Endothelial cell of hepatic sinusoid (primary cell): ENCODE measurements around the gene APOB.

Source experiments
- in situ Hi-C: cut with HindIII; loops from 2 replicates; pipeline ENCODE4 v1.10.0; 2017; ENCODE audit warnings: low sequenced_read_pairs

The APOB gene

DNA sequence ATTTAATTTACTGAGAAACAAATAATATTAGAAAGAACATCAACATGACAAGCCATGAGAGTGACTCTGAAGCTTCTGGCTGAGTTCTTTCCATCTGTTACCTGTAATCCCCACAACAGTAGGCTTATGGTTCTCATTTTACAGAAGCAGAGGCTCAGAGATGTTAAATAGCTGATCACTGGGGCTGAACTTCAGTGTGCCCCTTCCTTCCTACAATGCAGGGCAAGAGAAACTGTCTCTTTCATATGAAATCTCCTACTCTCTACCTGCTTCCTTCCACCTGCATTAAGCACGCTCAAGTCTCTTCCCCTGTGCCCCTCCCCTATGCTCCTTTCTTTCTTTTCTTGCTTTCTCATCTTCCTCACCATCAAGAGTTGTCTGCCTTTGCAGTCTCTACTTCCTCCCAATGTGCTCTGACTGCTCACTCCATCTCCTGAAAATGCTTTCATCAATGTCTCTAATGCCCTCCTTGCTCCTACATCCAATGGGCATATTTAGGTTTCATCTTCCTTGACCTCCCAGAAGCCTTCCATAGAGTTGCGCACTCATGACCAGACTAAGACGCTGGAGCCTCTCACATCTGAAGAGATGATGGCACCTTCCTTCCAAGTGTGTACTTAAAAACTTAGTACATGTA lies 23.7 kb downstream of the APOB start:
- in situ Hi-C loops: no loop called here

DNA sequence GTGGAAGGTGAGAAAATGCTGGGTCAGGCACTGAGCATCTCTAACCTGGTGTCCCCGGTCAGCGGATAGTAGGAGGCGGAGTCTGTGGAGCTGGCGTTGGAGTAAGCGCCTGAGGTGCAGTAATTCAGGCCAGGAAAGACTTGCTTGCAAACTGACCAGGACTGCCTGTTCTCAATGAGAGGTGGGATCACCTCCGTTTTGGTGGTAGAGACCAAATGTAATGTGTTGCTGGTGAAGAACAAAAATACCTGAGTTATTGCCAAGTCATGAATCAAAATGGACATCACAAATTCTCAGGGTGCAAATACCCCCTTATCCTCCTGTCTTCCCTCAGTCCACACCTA lies 24.2 kb downstream of the APOB start:
- in situ Hi-C loops: no loop called here

- in situ Hi-C loops: no loop called here
Observed at GRCh38 chr2:21019000-21019677, 24.7 kb downstream of the APOB start.

GRCh38 chr2:21018290-21018689 lies 25.6 kb downstream of the APOB start:
- in situ Hi-C loops: no loop called here

GRCh38 chr2:21017748-21018276 lies 26.1 kb downstream of the APOB start:
- in situ Hi-C loops: no loop called here

- in situ Hi-C loops: no loop called here
Observed at GRCh38 chr2:21015281-21015645, 28.6 kb downstream of the APOB start.

DNA sequence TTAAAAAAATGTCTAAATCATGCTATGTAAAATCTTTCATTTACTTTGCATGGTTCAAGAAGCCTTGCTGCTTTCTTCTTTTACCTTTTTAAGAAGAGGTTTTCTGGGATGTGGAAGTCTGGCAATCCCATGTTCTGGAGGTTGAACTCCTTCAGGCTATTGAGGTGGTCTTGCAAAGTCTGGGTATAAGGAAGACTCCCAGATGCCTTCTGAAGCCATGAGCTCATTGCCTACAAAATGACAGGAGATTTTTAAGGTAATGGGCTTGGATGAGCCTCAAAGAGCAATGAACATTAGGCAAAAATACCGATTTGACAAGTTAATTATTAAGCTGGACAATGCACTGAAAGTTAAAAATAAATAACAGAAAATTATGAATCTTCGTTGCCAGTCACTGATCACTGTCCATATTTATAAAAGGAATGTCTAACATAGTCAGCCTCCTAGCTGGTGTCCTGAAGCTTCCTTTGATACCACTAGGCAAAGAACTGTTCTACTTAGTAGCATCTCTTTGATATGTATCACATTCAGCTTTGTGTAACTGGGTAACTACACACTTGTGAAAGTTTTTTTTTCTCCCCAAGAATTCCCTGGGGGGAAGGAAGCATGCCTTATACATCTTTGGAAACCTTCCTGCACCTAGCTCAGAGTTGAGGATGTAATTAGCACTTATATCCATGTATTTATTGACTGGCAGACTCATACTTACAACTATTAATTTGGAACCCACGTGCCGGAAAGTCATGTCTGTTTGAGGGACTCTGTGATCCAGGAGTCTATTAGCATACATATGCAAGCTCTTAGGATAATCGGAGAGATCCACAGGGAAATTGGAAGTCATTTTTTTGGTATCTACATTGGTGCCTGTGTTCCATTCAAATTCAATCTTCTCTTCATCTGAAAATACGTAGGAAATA lies 29.3 kb downstream of the APOB start:
- in situ Hi-C loops: no loop called here

DNA sequence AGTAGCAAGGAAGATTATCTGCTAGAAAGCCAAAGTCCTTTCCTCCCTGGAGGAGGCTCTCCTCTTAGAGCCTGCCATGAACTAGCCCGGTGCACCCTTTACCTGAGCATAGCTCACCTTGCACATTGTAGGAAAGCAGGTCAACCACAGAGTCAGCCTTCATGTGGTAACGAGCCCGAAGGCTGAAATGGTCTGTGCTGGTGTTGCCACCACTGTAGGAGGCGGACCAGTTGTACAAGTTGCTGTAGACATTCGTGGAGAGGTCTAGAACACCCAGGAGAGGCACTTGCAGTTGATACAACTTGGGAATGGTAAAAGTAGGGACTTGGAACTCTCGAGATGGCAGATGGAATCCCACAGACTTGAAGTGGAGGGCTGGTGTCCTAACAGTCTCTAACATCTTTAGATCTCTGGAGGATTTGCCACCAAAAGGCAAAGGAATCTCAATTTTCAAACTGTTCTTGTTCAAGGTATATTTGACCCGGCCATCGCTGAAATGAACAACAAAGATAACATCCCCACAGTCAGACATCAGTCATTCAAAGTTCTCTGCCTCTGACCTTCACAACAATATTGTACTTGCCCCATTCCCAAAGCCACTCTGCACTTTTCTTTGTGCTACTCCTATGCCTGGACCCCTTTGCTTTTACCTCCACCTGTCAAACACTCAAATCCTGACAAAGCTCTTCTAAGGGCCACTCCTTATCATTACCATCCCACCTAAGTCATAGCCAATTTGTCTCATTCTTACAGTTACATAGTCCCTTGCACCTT lies 30.6 kb downstream of the APOB start:
- in situ Hi-C loops: no loop called here

GRCh38 chr2:21012557-21012937 lies 31.3 kb downstream of the APOB start:
- in situ Hi-C loops: no loop called here

GRCh38 chr2:21011876-21012556 lies 31.9 kb downstream of the APOB start:
- in situ Hi-C loops: no loop called here

DNA sequence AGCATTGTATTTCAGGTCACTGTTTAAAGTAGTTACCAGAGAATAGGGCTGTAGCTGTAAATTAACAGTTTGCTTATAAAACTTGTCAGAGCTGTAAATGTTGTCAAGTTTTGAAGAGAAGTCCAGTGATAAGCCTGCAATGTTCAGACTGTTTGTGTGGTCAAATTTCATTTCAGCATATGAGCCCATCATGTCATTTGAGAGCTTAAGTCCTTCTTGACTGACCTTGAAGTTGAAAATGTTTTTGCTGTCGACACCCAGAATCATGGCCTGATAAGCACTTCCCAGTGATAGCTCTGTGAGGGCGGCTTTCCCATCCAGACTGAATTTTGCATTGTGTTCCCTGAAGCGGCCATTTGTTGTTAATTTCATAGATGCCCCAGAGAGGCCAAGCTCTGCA lies 32.4 kb downstream of the APOB start:
- in situ Hi-C loops: no loop called here

DNA sequence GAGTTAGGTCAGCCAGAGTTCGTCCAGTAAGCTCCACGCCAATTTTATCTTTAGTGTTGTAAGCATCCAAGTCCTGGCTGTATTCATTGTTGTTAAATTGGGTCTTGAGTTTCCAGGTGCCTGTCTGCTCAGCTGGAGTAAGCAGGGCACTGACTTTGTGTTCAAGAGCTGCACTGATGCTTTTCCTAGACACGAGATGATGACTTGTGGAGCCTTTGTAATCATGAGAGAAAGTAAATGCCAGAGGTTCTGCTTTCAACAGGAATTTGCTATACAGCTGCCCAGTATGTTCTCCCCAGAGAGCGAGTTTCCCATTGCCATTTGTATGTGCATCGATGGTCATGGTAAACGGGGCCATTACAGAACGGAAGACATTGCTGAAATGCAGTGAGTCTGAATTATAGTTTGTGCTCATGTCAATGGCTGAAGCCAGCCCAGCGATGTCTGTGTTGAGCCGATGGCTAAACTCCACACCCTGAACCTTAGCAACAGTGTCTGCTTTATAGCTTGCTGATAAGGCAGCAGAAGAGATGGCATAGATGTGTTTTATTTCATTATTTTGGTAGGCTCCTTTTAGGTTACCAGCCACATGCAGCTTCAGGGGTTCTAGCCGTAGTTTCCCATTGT lies 32.9 kb downstream of the APOB start:
- in situ Hi-C loops: no loop called here

DNA sequence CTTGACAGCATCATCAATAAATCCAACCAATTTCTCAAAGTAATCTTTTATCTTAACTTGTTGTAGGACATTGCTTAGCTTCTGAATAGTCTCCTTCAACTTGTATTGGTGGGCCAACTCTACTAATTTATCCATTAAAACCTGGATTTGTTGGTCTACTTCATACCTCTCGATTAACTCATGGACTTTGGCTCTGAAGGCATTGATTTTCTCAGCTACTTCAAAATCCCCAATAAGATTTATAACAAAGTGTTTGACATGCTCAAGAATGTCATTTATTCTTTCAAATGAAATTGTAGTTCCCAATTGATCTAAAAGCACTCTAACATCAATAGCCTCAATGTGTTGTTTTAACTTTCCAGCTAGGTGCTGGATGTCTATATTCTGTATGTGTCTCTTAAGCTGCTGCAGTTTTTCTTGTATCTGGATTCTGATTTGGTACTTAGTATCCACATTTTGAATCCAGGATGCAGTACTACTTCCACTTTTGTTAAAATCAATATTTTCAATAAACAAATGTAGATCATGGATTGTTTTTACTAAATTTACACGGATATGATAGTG lies 34.1 kb downstream of the APOB start:
- in situ Hi-C loops: no loop called here

DNA sequence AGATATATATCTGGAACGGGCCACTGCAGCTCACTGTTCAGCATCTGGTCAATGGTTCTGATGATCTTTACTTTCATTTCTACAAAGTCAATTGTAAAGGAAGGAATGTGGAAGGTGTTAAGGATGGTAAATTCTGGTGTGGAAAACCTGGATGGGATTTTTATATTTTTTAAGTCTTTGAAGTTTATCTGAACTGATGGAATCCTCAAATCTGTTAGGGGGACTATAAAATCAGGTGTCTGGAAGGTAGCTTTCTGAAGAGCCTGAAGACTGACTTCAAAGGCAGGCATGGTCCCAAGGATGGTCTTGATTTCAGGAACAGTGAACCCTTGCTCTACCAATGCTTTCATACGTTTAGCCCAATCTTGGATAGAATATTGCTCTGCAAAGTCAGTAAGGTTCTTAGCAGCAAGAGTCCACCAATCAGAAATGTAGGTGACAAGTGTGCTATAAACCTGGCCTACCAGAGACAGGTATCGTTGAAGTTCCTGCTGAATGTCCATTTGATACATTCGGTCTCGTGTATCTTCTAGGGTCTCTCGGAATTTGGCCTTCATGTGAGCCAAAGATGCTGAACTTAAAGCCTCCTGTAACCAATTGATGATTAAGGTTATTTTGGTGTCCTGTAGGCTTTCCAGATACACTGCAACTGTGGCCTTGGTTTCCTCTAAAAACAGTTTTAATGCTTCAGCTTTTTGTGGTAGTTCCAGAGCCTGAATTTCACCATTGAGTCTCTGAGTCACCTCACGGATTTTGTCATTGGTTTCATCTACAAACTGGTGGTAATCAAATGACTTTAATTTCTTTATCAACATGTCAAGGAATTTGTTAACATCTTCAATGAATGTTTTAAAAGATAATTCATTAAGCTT lies 34.8 kb downstream of the APOB start:
- in situ Hi-C loops: no loop called here

DNA sequence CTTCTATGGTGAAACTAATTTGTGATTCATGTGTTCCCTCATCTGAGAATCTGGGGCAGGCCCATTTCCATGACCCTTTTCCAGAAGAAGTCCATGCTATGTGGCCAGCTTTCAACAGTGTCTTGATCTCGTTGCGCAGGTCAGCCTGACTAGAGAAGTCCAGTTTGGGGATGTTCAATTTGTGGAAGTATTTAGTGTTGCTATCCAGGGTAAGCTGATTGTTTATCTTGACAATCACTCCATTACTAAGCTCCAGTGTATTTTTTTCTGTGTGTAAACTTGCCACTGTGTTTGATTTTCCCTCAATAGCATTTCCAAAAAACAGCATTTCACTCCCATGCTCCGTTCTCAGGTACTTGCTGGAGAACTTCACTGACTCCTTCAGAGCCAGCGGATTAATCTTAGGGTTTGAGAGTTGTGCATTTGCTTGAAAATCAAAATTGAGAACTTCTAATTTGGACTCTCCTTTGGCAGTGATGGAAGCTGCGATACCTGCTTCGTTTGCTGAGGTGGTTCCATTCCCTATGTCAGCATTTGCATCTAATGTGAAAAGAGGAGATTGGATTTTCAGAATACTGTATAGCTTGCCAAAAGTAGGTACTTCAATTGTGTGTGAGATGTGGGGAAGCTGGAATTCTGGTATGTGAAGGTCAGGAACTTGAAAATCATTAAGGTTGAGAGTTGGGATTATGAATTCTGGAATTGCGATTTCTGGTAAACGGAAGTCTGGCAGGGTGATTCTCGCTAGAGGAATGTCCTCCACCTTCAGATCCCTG lies 35.7 kb downstream of the APOB start:
- in situ Hi-C loops: no loop called here

DNA sequence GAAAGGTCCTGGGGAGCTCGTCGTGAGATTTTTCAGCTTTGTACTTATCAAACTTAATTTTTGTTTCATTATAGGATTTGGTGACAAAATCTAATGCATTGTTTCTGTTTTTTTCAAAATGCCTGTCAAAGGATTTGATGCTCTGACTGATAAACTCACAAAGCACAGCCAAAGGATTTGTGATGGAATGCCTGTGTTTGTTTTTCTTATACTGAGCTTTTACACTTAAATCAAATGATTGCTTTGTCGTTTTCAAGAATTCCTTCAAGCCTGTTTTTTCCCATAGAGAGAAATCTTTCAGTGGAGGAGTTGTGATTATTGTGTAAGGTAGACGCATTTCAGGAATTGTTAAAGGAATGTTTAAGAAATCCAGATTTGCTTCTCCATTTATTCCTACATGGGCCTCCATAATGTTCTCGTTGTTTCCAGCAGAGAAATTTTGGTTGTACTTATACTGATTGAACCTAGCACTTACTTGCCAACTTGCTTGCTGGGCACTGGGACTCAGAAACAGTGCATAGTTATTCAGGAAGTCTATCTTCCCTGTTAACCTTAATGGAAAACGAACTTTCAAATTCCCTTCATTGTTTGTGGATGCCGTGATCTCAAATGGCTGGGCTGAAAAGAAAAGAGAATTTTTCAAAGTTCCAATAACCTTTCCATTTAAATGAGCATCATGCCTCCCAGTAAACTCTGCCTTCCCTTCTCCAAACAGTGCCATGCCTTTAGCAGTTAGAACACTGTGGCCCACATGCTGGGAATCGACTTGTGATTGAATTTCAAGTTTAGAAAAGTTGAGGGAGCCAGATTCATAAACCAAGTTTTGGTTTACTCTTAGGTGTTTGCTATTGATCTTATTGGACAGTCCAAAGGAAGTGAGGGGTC lies 36.5 kb downstream of the APOB start:
- in situ Hi-C loops: no loop called here
